ENCODE measurements around the gene NDUFC1. TPM values are rescaled to one million over a fixed set of nuclear protein-coding genes. Genes with fewer than 3 reads are reported as not detected.
"Not testable (repeated sequence)": the region's sequence is repeated elsewhere in the genome, so short reads cannot be mapped to it uniquely, and the experiment has no call there.

NDUFC1 gene
- total RNA-seq, 1 donor: 29.1 TPM

DNA sequence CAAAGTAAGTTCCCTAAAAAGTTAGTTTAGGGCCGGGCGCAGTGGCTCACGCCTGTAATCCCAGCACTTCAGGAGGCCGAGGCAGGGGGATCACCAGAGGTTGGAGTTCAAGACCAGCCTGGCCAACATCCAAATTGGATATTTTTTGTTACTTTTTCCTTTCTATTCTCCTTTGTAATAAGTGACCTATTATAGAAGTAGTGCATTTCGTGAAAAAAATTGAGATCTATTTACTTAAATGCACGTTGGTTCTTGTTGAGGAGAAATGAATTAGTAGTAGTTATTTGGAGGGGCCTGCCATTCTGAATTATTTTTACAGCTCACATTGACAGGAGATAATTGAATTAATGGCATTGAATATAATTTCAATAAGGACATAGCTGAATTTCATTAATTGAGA is 22.3 kb upstream of the NDUFC1 start:
- DNase-seq (ENCODE audit: low read depth): no peak
- TF ChIP-seq, protein P1, sequence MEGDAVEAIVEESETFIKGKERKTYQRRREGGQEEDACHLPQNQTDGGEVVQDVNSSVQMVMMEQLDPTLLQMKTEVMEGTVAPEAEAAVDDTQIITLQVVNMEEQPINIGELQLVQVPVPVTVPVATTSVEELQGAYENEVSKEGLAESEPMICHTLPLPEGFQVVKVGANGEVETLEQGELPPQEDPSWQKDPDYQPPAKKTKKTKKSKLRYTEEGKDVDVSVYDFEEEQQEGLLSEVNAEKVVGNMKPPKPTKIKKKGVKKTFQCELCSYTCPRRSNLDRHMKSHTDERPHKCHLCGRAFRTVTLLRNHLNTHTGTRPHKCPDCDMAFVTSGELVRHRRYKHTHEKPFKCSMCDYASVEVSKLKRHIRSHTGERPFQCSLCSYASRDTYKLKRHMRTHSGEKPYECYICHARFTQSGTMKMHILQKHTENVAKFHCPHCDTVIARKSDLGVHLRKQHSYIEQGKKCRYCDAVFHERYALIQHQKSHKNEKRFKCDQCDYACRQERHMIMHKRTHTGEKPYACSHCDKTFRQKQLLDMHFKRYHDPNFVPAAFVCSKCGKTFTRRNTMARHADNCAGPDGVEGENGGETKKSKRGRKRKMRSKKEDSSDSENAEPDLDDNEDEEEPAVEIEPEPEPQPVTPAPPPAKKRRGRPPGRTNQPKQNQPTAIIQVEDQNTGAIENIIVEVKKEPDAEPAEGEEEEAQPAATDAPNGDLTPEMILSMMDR (IDR thresholded peaks at IDR 0.05; ENCODE audit: insufficient read depth, low read length): no peak
- H3K4me3 ChIP-seq (ENCODE audit: low read depth, low read length): no peak overlapping the region

DNA sequence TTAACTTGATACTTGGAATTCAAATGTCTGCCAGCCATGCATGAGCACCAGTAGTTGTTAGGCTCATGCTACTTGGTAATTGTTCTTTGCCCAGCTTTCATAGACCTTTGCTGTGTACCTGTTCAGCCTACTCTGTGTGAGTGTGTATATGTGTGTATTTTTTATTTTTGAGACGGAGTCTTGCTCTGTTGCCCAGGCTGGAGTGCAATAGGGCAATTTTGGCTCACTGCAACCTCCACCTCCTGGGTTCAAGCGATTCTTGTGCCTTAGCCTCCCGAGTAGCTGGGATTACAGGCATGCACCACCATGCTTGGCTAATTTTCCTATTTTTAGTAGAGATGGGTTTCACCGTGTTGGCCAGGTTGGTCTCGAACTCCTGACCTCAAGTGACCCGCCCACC is 20.3 kb upstream of the NDUFC1 start:
- H3K4me3 ChIP-seq (ENCODE audit: low read depth, low read length); DNase-seq (ENCODE audit: low read depth): not testable (repeated sequence)

DNA sequence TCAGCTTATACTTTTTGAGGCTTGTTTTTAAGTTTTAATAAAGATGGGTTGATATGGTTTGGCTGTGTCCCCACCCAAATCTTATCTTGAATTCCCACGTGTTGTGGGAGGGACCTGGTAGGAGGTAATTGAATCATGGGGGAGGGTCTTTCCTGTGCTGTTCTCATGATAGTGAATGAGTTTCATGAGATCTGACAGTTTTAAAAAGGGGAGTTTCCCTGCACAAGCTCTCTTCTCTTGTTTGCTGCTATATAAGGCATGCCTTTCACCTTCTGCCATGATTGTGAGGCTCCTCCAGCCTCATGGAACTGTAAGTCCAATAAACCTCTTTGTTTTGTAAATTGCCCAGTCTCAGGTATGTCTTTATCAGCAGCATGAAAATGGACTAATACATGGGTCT is 19.8 kb upstream of the NDUFC1 start:
- not testable (repeated sequence) for DNase-seq (ENCODE audit: low read depth); H3K4me3 ChIP-seq (ENCODE audit: low read depth, low read length)

DNA sequence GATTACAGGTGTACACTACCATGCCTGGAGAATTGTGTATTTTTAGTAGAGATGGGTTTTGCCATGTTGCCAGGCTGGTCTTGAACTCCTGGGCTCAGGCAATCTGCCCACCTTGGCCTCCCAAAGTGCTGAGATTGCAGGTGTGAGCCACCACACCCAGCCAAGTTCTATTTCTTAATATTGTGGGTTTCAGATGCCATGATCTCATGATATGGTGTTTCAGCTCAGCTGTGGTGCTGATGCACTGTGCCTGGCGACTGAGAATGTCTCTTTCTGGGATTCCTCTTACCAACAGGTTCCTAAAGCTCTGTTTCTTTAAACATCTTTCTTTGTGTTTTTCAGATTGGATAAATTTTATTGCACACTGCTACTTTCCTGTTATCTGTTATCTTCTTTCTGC is 17.3 kb upstream of the NDUFC1 start:
- no peak overlapping the region for H3K4me3 ChIP-seq (ENCODE audit: low read depth, low read length)
- TF ChIP-seq, protein P1 (IDR thresholded peaks at IDR 0.05; ENCODE audit: insufficient read depth, low read length): no peak
- DNase-seq (ENCODE audit: low read depth): no peak

DNA sequence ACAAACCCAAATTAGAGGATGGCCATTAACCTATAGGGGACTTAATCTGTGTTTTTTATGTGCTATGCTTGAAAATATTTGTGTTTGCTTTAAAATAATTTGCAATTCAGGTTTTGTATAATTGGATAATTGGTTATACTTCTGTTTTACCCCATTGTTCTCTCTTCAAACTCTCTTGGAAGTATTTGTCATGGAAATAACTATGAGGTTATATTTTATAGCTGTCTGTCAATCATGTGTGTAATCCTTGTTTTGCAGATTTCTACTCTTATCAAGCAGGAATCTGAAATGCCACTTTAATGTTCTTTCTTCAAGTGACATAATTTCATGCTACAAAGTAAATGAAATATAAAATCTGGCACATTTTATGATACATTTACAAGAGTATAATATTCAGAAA is 15.4 kb upstream of the NDUFC1 start:
- no peak overlapping the region for H3K4me3 ChIP-seq (ENCODE audit: low read depth, low read length)
- TF ChIP-seq, protein P1 (IDR thresholded peaks at IDR 0.05; ENCODE audit: insufficient read depth, low read length): no peak
- no peak for DNase-seq (ENCODE audit: low read depth)

DNA sequence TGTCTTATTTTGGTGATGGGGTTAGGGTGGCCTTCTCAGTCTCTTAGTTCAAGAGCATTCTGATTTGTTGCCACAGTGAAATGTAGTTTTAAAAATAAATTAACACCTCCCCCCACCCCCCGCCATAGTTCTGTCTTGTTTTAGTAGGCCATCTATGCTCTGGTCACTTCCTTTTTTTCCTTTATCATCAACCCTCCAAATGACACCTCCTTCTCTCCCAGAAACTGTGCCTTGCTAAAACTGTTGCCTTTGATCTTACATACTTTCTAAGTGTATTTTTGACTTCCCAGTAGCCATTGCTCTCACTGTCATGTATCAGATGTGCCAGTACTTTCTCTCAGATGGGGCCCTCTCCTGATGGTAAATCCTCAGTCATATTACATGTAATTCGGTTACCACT is 14.5 kb upstream of the NDUFC1 start:
- TF ChIP-seq, protein P1 (IDR thresholded peaks at IDR 0.05; ENCODE audit: insufficient read depth, low read length): no peak
- H3K4me3 ChIP-seq (ENCODE audit: low read depth, low read length): no peak overlapping the region
- DNase-seq (ENCODE audit: low read depth): no peak

DNA sequence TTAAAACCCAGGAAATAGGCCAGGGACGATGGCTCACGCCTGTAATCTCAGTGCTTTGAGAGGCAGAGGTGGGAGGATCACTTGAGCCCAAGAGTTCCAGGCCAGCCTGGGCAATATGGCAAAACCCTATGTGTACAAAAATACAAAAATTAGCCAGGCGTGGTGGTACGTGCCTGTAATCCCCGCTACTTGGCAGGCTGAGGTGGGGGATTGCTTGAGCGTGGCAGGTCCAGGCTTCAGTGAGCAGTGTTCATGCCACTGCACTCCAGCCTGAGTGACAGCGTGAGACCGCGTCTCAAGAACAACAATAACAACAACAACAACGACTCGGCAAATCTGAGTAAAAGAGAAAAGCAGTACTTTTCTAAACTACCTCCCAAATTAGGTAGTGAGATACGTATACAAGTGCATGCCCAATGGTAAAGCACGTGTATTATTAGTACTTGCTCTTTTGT is 13.0 kb upstream of the NDUFC1 start:
- TF ChIP-seq, protein P1 (IDR thresholded peaks at IDR 0.05; ENCODE audit: insufficient read depth, low read length): no peak
- no peak overlapping the region for H3K4me3 ChIP-seq (ENCODE audit: low read depth, low read length)

DNA sequence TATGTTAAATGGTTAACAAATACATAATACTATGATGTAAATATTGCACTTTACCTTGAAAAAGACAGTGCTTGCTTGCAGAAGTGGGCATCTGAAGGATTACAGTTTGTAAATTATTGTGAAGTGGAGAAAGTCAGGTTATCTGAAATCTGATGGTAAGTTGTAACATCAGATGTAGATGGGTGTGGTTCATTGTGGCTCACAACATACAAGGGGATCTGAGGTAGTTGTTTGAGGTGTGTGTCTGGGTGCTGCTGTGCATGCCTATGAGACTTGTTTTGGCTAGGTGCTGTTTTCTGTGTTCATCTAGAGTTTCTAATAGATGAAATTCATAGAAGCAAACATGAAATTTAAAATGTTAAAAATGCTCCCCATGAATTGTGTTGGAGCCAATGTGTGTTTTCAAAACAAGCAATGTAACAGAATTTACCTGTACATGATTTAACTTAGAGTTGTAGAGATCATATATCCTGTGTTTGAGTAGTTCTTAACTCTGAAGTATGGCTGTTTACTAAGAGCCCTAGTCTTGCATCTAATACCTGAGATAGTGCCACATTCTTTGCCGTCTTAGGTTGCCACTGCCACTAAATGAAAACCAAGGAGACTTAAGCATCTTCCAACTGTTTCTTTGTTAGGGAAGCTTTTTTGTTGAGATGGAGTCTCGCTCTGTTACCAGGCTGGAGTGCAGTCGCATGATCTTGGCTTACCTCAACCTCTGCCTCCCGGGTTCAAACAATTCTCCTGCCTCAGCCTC is 11.9 kb upstream of the NDUFC1 start:
- H3K4me3 ChIP-seq (ENCODE audit: low read depth, low read length): no peak overlapping the region
- DNase-seq (ENCODE audit: low read depth): no peak
- TF ChIP-seq, protein P1 (IDR thresholded peaks at IDR 0.05; ENCODE audit: insufficient read depth, low read length): no peak

More for the DNA sequence above, 13.0 kb upstream of the NDUFC1 start:
- DNase-seq (ENCODE audit: low read depth): no peak

DNA sequence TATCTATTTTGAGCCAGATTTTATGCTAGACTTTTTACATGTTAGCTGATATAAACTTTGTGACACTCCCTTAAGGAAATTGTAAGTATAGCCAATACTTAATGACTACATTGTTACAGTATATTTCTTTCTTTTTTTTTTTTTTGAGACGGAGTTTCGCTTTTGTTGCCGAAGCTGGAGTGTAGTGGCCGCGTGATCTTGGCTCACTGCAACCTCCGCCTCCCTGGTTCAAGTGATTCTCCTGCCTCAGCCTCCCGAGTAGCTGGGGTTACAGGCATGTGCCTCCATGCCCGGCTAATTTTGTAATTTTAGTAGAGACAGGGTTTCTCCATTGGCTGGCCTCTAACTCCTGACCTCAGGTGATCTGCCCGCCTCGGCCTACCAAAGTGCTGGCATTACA is 11.1 kb upstream of the NDUFC1 start:
- H3K4me3 ChIP-seq (ENCODE audit: low read depth, low read length); DNase-seq (ENCODE audit: low read depth): not testable (repeated sequence)

All from fibroblast of the aortic adventitia (primary cell).